Measurements from ENCODE around the gene SLC35F1.

The SLC35F1 gene

GRCh38 chr6:117906958-117907600 is at the start of gene SLC35F1:
Gene SLC35F1 (plus strand): TSS chr6:117907264.
- no peaks in the 10 kb centered on the region for H3K9me3 ChIP-seq (ENCODE audit: control insufficient read depth, insufficient read depth, low read depth, low read length)
- TF ChIP-seq KLF16 (tag by site-specific recombination; IDR thresholded peaks at IDR 0.05) (0 out of 2 replicates have a peak, but pooled peaks have one; percentile 6), ZNF596 (tag by site-specific recombination; IDR thresholded peaks at IDR 0.05) (peak; percentile 22; the same call in 1 of the 2 replicates), PATZ1 (tag by site-specific recombination; IDR thresholded peaks at IDR 0.05) (peak; percentile 87), ZBTB10 (tag by site-specific recombination; IDR thresholded peaks at IDR 0.05) (peak; percentile 86), ZNF560 (tag by site-specific recombination; IDR thresholded peaks at IDR 0.05; ENCODE audit: borderline replicate concordance) (0 out of 2 replicates have a peak, but pooled peaks have one; percentile 2), SCRT2 (tag by site-specific recombination; IDR thresholded peaks at IDR 0.05) (0 out of 2 replicates have a peak, but pooled peaks have one; percentile 10), ZBTB20 (tag by site-specific recombination; IDR thresholded peaks at IDR 0.05) (0 out of 2 replicates have a peak, but pooled peaks have one; percentile 18), SP7 (tag by site-specific recombination; IDR thresholded peaks at IDR 0.05) (0 out of 2 replicates have a peak, but pooled peaks have one; percentile 52), ZNF600 (tag by site-specific recombination; IDR thresholded peaks at IDR 0.05) (peak; percentile 70; the same call in 1 of the 2 replicates), REPIN1 (tag by site-specific recombination; IDR thresholded peaks at IDR 0.05; ENCODE audit: low read depth) (no peak), ZNF341 (tag by site-specific recombination; IDR thresholded peaks at IDR 0.05; ENCODE audit: low read depth) (peak; percentile 57), ZBTB11 (tag by site-specific recombination; conservative IDR thresholded peaks at IDR 0.05; ENCODE audit: low read depth) (peak; percentile 21; the same call in 1 of the 2 replicates), ZNF391 (tag by site-specific recombination; IDR thresholded peaks at IDR 0.05; ENCODE audit: borderline replicate concordance, low read depth) (no peak), ZNF76 (tag by site-specific recombination; IDR thresholded peaks at IDR 0.05; ENCODE audit: borderline replicate concordance, low read depth) (peak; percentile 59; the same call in 1 of the 2 replicates), BCL11B (tag by site-specific recombination; IDR thresholded peaks at IDR 0.05; ENCODE audit: low read depth) (peak; percentile 67; the same call in 1 of the 2 replicates)
- TF ChIP-seq, protein P1, sequence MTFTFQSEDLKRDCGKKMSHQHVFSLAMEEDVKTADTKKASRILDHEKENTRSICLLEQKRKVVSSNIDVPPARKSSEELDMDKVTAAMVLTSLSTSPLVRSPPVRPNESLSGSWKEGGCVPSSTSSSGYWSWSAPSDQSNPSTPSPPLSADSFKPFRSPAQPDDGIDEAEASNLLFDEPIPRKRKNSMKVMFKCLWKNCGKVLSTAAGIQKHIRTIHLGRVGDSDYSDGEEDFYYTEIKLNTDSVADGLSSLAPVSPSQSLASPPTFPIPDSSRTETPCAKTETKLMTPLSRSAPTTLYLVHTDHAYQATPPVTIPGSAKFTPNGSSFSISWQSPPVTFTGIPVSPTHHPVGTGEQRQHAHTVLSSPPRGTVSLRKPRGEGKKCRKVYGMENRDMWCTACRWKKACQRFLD (tag by site-specific recombination; IDR thresholded peaks at IDR 0.05), result no peak
- TF ChIP-seq, protein P2, sequence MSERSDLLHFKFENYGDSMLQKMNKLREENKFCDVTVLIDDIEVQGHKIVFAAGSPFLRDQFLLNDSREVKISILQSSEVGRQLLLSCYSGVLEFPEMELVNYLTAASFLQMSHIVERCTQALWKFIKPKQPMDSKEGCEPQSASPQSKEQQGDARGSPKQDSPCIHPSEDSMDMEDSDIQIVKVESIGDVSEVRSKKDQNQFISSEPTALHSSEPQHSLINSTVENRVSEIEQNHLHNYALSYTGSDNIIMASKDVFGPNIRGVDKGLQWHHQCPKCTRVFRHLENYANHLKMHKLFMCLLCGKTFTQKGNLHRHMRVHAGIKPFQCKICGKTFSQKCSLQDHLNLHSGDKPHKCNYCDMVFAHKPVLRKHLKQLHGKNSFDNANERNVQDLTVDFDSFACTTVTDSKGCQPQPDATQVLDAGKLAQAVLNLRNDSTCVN (tag by site-specific recombination; optimal IDR thresholded peaks at IDR 0.05), result peak; percentile 65
- TF ChIP-seq, protein P3, sequence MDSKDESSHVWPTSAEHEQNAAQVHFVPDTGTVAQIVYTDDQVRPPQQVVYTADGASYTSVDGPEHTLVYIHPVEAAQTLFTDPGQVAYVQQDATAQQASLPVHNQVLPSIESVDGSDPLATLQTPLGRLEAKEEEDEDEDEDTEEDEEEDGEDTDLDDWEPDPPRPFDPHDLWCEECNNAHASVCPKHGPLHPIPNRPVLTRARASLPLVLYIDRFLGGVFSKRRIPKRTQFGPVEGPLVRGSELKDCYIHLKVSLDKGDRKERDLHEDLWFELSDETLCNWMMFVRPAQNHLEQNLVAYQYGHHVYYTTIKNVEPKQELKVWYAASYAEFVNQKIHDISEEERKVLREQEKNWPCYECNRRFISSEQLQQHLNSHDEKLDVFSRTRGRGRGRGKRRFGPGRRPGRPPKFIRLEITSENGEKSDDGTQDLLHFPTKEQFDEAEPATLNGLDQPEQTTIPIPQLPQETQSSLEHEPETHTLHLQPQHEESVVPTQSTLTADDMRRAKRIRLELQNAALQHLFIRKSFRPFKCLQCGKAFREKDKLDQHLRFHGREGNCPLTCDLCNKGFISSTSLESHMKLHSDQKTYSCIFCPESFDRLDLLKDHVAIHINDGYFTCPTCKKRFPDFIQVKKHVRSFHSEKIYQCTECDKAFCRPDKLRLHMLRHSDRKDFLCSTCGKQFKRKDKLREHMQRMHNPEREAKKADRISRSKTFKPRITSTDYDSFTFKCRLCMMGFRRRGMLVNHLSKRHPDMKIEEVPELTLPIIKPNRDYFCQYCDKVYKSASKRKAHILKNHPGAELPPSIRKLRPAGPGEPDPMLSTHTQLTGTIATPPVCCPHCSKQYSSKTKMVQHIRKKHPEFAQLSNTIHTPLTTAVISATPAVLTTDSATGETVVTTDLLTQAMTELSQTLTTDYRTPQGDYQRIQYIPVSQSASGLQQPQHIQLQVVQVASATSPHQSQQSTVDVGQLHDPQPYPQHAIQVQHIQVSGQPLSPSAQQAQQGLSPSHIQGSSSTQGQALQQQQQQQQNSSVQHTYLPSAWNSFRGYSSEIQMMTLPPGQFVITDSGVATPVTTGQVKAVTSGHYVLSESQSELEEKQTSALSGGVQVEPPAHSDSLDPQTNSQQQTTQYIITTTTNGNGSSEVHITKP (tag by site-specific recombination; IDR thresholded peaks at IDR 0.05), result peak; percentile 41; the same call in 1 of the 2 replicates
- TF ChIP-seq, protein P4, sequence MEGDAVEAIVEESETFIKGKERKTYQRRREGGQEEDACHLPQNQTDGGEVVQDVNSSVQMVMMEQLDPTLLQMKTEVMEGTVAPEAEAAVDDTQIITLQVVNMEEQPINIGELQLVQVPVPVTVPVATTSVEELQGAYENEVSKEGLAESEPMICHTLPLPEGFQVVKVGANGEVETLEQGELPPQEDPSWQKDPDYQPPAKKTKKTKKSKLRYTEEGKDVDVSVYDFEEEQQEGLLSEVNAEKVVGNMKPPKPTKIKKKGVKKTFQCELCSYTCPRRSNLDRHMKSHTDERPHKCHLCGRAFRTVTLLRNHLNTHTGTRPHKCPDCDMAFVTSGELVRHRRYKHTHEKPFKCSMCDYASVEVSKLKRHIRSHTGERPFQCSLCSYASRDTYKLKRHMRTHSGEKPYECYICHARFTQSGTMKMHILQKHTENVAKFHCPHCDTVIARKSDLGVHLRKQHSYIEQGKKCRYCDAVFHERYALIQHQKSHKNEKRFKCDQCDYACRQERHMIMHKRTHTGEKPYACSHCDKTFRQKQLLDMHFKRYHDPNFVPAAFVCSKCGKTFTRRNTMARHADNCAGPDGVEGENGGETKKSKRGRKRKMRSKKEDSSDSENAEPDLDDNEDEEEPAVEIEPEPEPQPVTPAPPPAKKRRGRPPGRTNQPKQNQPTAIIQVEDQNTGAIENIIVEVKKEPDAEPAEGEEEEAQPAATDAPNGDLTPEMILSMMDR (tag by site-specific recombination; IDR thresholded peaks at IDR 0.05), result peak; percentile 86

More at GRCh38 chr6:117906958-117907600, at the start of gene SLC35F1:
- Histone ChIP-seq H3K27ac (ENCODE audit: extremely low read depth, low read depth, low read length) (peak within 1 kb of the TSS; percentile 84), H3K36me3 (ENCODE audit: control insufficient read depth in 2 of 2, insufficient read depth in 1 of 2, low read length in 2 of 2) (no peaks in the 10 kb centered on the region), H3K4me1 (ENCODE audit: control insufficient read depth, insufficient read depth, low read length) (0 out of 2 replicates have a peak, but pooled peaks cover 2% of the 10 kb centered on the region), H3K4me3 (ENCODE audit: low read depth, low read length) (peak within 1 kb of the TSS; percentile 79)
- ChIA-PET POLR2A (interaction anchor here (0.7 to 1.3 kb wide), 2 partner anchors 12 to 278 kb away, joined by 4 read pairs; no protein-coding TSS in a partner anchor), CTCF (interaction anchor here (0.5 to 1.8 kb wide), 10 partner anchors 12 to 1745 kb away, joined by 3 to 11 read pairs (median 3); no protein-coding TSS in a partner anchor)
